ENCODE results near the gene HBEGF. TPM values are rescaled to one million over a fixed set of nuclear protein-coding genes. Genes with fewer than 3 reads are reported as not detected.

Gene HBEGF
- total RNA-seq, 2 donors from 2014 or later, result 7.7 to 24.0 TPM

- DNase-seq (ENCODE audit: low spot score), result peak; percentile 73
- no peaks in the 10 kb centered on the region for H3K36me3 ChIP-seq
Observed at GRCh38 chr5:140351609-140352334, 5.4 kb upstream of the HBEGF start.

GRCh38 chr5:140349244-140349643, 2.8 kb upstream of the HBEGF start:
- no peak for DNase-seq (ENCODE audit: low spot score)
- TF ChIP-seq CTCF (IDR thresholded peaks at IDR 0.05) (no peak), POLR2AphosphoS5 (IDR thresholded peaks at IDR 0.05) (no peak), POLR2A (IDR thresholded peaks at IDR 0.05) (no peak)
- Histone ChIP-seq H3K4me1 (replicated peaks) (peaks cover 8% of the 10 kb centered on the region), H3K36me3 (no peaks in the 10 kb centered on the region), H3K27me3 (replicated peaks; ENCODE audit: insufficient read depth) (no peaks in the 10 kb centered on the region), H3K27ac (no peak overlapping the region), H3K9me3 (no peaks in the 10 kb centered on the region), H3K4me3 (no peak overlapping the region)
- intact Hi-C loops (cut with DNase I), result loop anchor here (5.0 kb wide), 2 partner anchors 47 to 172 kb away; partner anchors contain the start of genes CYSTM1 and PFDN1
- WGBS, result 92% methylated on average over 2 of the region's 2 CpGs

More at GRCh38 chr5:140351609-140352334, 5.4 kb upstream of the HBEGF start:
- Histone ChIP-seq H3K4me1 (replicated peaks) (no peaks in the 10 kb centered on the region), H3K27me3 (replicated peaks; ENCODE audit: insufficient read depth) (no peaks in the 10 kb centered on the region), H3K4me3 (no peak overlapping the region), H3K27ac (no peak overlapping the region), H3K9me3 (no peaks in the 10 kb centered on the region)
- TF ChIP-seq POLR2A (IDR thresholded peaks at IDR 0.05) (no peak), CTCF (IDR thresholded peaks at IDR 0.05) (peak; percentile 72 to 85 (median 84)), POLR2AphosphoS5 (IDR thresholded peaks at IDR 0.05) (peak; percentile 62)
- WGBS, result 1% methylated on average over 5 of the region's 5 CpGs
- intact Hi-C loops (cut with DNase I), result no loop called here

- TF ChIP-seq POLR2A (IDR thresholded peaks at IDR 0.05), result no peak
- no peak for TF ChIP-seq CTCF (IDR thresholded peaks at IDR 0.05)
- TF ChIP-seq POLR2AphosphoS5 (IDR thresholded peaks at IDR 0.05), result peak; percentile 36
Observed at GRCh38 chr5:140348104-140348503, 1.7 kb upstream of the HBEGF start.

GRCh38 chr5:140347360-140347759, 957 bp upstream of the HBEGF start:
- TF ChIP-seq POLR2A (IDR thresholded peaks at IDR 0.05) (no peak), POLR2AphosphoS5 (IDR thresholded peaks at IDR 0.05) (no peak), CTCF (IDR thresholded peaks at IDR 0.05) (no peak)
- WGBS, result 13% methylated on average over 2 of the region's 2 CpGs
- H3K9me3 ChIP-seq, result no peaks in the 10 kb centered on the region
- intact Hi-C loops (cut with DNase I), result loop anchor here (2.0 to 5.0 kb wide), 3 partner anchors 45 to 170 kb away; partner anchors contain the start of genes CYSTM1 and PFDN1
- H3K4me1 ChIP-seq (replicated peaks), result peaks cover 8% of the 10 kb centered on the region
- H3K27me3 ChIP-seq (replicated peaks; ENCODE audit: insufficient read depth), result no peaks in the 10 kb centered on the region
- peak overlapping the region; percentile 75 to 79 for H3K27ac ChIP-seq
- DNase-seq (ENCODE audit: low spot score), result no peak
- H3K36me3 ChIP-seq, result no peaks in the 10 kb centered on the region
- peak overlapping the region in 1 of 2 donors; percentile 89 for H3K4me3 ChIP-seq

More at GRCh38 chr5:140348104-140348503, 1.7 kb upstream of the HBEGF start:
- peak; percentile 42 for DNase-seq (ENCODE audit: low spot score)
- intact Hi-C loops (cut with DNase I), result loop anchor here (5.0 kb wide), 2 partner anchors 46 to 171 kb away; partner anchors contain the start of genes CYSTM1 and PFDN1
- Histone ChIP-seq H3K4me3 (no peak overlapping the region), H3K9me3 (no peaks in the 10 kb centered on the region), H3K27me3 (replicated peaks; ENCODE audit: insufficient read depth) (no peaks in the 10 kb centered on the region), H3K4me1 (replicated peaks) (peaks cover 8% of the 10 kb centered on the region), H3K27ac (no peak overlapping the region), H3K36me3 (no peaks in the 10 kb centered on the region)
- 66% methylated on average over 4 of the region's 4 CpGs for WGBS
